Measurements from ENCODE around the gene SPATA18. TPM values are rescaled to one million over a fixed set of nuclear protein-coding genes. Genes with fewer than 3 reads are reported as not detected.

The SPATA18 gene
- total and polyA plus RNA-seq, 2 of the 8 experiments (the other 6 are each of a cell fraction or from before 2014, with no cell fraction given) = 1.4 to 2.4 TPM

- Histone ChIP-seq H2AK5ac (ENCODE audit: low read depth, low read length) (no peak overlapping the region), H3K36me3 (ENCODE audit: control insufficient read depth in 2 of 4, insufficient read depth in 4 of 4, low read length in 3 of 4) (no peaks in the 10 kb centered on the region), H4K5ac (ENCODE audit: insufficient read length, low read depth, low read length) (no peak overlapping the region), H2BK5ac (ENCODE audit: low read depth, low read length) (no peak overlapping the region), H3K4me3 (ENCODE audit: extremely low read depth in 1 of 4, insufficient read depth in 2 of 4, low read depth in 3 of 4, low read length in 4 of 4) (no peak overlapping the region), H3K79me2 (ENCODE audit: control insufficient read depth in 1 of 2, insufficient read depth in 2 of 2, low read length in 2 of 2) (no peaks in the 10 kb centered on the region), H3K27ac (ENCODE audit: low read depth, low read length) (no peak overlapping the region), H2BK120ac (replicated peaks; ENCODE audit: low read depth, low read length) (no peak overlapping the region), H2BK20ac (ENCODE audit: low read length) (no peak overlapping the region), H3K4ac (replicated peaks; ENCODE audit: insufficient read length, low read depth, low read length) (no peak overlapping the region), H3K18ac (ENCODE audit: extremely low read depth, low read length) (no peak overlapping the region), H3K27me3 (replicated peaks in 1 of 4; ENCODE audit: control insufficient read depth in 3 of 4, extremely low read depth in 1 of 4, insufficient read depth in 3 of 4, low read length in 3 of 4) (no peaks in the 10 kb centered on the region; a peak in 2 of 7 replicates), H4K8ac (ENCODE audit: extremely low read depth, insufficient read depth, low read length) (no peak overlapping the region), H3K23me2 (ENCODE audit: low read depth, low read length) (peaks cover 2% of the 10 kb centered on the region; the same call in 1 of the 2 replicates), H3K4me1 (replicated peaks in 1 of 4; ENCODE audit: control insufficient read depth in 3 of 4, insufficient read depth in 4 of 4, low read length in 3 of 4) (peaks cover 0 to 2% (median 0%) of the 10 kb centered on the region in 4 experiments; a peak in 3 of 7 replicates), H3K4me2 (ENCODE audit: insufficient read depth in 1 of 2, low read depth in 2 of 2, low read length in 2 of 2) (no peak overlapping the region), H3K9ac (replicated peaks in 1 of 4; ENCODE audit: extremely low read depth in 1 of 4, low read depth in 3 of 4, low read length in 3 of 4) (no peak overlapping the region; a peak in 1 of 7 replicates), H3K23ac (ENCODE audit: insufficient read length) (no peak overlapping the region), H3K9me3 (ENCODE audit: insufficient read depth in 2 of 2, low read depth in 1 of 2, low read length in 1 of 2) (no peaks in the 10 kb centered on the region), H2AFZ (ENCODE audit: low read length) (no peak overlapping the region), H2BK12ac (ENCODE audit: low read depth, low read length) (no peak overlapping the region), H3K56ac (replicated peaks; ENCODE audit: insufficient read length, low read depth, low read length) (no peak overlapping the region), H4K20me1 (replicated peaks in 1 of 2; ENCODE audit: control insufficient read depth in 1 of 2, insufficient read depth in 2 of 2, low read length in 2 of 2) (peaks cover 0 to 1% of the 10 kb centered on the region in 2 experiments), H3K79me1 (ENCODE audit: low read depth, low read length) (no peaks in the 10 kb centered on the region), H4K91ac (replicated peaks; ENCODE audit: insufficient read length, low read length) (no peak overlapping the region), H3K14ac (ENCODE audit: insufficient read length) (no peak overlapping the region), H2BK15ac (ENCODE audit: low read length) (no peak overlapping the region)
- no peak for TF ChIP-seq JUN (IDR thresholded peaks at IDR 0.05; ENCODE audit: low read depth, low read length)
- no peak for TF ChIP-seq ZNF274 (IDR thresholded peaks at IDR 0.05; ENCODE audit: borderline replicate concordance, extremely low read depth, low read length)
- TF ChIP-seq E2F6 (IDR thresholded peaks at IDR 0.05) = no peak
- TF ChIP-seq JUND (IDR thresholded peaks at IDR 0.05; ENCODE audit: low read length) = no peak
- TF ChIP-seq MAFK (IDR thresholded peaks at IDR 0.05; ENCODE audit: low read depth, low read length) = no peak
- no peak for TF ChIP-seq CTBP2 (IDR thresholded peaks at IDR 0.05; ENCODE audit: borderline replicate concordance, insufficient read depth, insufficient read length, low read length)
- no peak for TF ChIP-seq KDM1A (IDR thresholded peaks at IDR 0.05; ENCODE audit: borderline replicate concordance, low read length)
- DNase-seq (ENCODE audit: low read depth in 1 of 2, low spot score in 2 of 2) = no peak
- ChIA-PET POLR2A (ENCODE audit: partially characterized antibody) (no interaction called here), CTCF (ENCODE audit: partially characterized antibody) (interaction anchor here (0.6 to 0.7 kb wide), 2 partner anchors 12 to 103 kb away, joined by 3 read pairs; no protein-coding TSS in a partner anchor)
- FAIRE-seq = no peak
Measured at GRCh38 chr4:52057196-52057595, 6.1 kb downstream of the SPATA18 start.

Measured in H1 (cell line).